GM19324 (cell line): Measurements from ENCODE around the gene LRRC57.

Experiments used
- ATAC-seq: cut with Tn5 transposase; IDR thresholded peaks from one replicate; pipeline ENCODE4 v1.9.1; 2021; ENCODE audit warnings: mild to moderate bottlenecking, moderate library complexity; ENCODE audit not compliant: unreplicated experiment, low FRiP score

LRRC57 gene

DNA sequence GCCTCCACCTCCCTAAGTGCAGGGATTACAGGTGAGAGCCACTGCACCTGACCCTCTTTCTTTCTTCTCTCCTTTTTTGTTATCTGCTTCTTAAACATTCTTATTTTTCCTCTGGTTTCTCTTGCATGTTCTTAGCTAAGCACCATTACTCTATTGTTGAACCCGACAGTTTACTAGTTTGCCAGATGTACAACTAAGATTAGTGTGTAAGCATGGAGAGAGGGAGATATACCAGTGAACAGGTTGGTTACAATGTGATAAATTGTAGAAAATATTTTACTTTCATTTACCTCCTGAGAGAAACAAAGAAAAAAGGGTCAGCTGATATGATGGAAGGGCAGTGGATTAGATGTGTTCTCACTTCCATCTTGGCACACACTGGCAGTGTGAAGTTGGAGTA lies 5.0 kb upstream of the LRRC57 start:
- ATAC-seq: no peak

DNA sequence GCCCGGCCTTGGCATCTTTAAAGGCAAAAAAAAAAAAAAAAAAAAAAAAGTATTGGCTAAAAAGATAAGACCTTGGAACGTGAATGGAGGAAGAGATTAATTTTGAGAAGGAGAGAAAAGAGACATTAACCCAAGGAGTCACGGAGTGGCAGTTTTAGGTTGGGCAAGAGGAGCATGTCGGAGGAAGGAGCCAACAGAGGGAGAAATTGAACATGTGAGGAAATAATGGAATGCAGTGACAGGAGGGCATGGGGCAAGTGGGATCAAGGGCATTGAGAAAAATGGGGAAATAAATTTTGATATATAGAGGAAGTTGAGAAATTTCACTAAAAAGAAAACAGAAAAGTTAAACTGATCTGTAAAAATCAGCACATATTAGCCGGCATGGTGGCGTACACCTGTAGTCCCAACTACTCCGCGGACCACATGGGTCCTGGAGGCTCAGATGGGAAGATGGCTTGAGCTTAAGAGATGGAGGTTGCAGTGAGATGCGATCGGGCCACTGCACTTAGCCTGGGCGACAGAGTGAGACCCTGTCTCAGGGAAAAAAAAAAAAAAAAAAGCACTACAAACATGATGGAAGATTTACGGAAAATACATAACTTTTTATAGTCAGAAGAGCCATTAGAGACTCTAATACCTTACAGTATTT lies 1.3 kb upstream of the LRRC57 start:
- no peak for ATAC-seq

DNA sequence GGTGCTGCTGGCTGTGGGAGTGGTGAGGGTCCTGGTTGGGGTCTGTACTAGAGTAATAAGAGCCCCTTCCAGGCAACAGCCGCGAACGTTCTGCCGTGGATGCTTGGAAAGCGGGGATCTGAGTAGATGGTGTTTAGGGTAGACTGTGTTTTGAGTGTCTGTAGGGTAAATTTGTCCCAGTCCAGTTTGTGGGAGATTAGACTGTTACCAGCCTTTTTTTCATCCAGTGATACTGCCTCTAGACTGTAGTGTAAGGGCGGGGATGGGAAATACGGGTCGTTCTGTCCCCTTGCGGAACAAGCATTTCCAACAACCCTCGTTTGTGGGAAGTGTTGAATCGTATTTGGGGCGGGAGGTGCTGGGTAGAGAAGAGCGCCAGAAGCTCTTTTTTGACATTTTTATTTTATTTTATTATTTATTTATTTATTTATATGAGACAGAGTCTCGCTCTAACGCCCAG lies 469 bp upstream of the LRRC57 start:
- no peak for ATAC-seq

DNA sequence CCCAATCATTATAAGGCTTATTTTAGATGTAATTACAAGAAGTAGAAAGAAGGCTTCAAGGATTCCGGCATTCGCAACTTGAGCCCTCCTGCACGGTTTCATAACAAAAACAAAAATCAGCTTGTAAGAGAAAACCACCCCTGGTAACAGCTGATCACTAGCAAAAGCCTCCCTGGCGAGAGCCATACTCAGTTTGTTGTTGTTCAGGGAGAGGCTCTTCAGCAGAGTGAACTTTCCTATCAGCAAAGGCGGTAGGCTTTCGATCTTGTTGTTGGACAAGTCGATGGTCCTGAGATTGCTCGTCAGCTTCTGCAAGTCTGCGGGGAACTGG lies 710 bp downstream of the LRRC57 start:
- no peak for ATAC-seq

DNA sequence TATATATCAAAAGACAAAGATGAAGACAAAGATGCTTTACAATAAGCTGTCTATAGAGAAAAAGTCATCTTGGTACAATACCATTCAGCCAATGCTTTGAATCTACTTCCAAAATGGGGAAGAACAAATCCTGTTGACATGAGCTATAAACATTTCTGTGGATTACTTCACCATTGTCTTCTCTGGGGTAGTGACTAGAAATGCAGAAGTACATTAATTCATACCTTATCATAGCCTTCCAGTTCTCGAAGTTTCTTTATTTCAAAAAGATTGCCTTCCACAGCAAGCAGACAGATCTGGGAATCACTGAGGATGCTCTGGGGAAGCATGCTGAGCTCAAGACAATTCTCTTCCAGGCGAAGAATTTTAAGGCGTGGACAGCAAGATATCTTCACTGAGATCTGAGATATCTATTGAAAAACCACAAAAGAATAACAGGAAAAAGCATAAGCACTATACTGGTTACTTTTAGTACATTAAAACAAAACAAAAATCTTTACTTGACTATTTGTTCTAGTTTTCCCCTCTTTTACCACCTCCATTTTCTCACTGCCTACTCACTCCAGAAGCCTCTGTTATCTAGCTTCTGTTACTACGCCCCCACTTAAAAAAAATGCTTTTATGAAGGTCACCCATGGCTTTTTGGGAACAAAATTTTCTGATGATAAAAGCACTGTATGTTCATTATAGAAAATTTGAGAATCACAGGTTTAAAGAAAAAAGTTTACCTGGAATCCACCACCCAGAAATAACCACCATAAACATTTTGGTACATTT lies 3.6 kb downstream of the LRRC57 start:
- ATAC-seq: no peak

DNA sequence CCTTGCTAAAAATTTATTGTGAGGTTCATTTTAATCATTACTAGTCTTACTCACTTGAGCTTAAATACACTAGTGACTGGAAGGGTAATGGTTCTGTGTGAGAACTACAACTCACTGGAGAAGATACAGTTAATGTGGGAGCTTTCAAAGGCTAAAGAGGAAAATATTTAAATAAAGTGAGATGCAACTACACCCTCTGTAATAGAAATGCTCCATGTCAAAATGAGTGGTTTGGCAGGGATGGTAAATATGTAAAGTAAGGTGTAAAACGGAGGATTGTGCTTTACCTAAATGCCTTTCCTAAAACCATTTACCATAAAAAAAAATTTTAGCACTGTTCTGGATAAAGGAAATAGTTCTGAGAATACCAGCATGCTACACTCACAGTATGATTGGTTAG lies 15.3 kb downstream of the LRRC57 start:
- no peak for ATAC-seq

DNA sequence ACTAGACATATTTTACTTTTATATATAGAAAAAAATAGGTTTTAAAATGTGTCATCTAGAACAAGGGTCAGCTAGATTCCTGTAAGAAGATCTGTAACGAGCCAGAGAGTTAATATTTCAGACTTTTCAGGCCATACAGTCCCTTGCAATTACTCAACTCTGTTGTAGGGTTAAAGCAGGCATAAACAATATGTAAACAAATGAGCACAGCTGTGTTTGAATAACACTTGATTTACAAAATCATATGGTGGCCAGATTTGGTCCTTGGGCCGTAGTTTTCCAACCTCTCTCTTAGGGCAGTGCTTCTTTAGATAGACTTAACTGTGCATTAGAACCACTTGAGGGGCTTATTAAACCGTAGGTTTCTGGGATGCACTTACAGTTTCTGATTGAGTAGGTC lies 19.6 kb downstream of the LRRC57 start:
- ATAC-seq: no peak

DNA sequence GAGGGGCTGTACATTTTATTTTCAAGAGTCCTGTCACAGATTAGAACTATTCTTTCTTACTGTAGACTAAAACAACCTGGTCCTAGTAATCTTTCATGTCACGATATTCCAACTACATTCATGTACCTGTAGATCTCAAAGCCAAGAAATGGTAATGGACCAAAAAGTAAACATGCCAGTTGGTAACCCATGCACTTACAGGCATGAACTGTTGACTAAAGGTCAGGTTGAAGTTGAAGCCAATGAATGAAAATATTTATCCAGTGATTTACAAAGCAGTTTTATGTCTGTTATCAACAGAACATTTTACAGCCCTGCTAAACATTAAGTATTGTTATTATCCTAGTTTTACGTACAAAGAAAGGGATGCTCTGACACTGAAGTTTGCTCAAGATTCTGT lies 25.3 kb downstream of the LRRC57 start:
- ATAC-seq: no peak

DNA sequence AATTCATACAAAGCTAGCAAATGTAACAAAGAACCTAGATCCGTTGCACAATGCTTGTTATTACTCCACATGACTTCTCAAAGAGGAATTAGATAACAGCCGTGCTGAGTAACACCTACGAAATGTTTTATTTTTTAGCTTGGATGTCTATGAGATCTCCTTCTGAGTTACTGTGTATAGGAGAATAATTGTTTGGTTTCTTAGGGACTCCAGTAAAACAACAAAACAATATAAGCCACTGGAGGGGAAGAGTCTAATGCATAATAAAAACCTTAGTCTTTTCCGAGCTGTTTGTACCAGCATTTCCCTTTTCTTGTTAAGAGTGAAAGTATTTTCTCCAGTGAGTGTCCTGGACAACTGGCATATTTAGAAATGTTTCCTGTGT lies 37.6 kb downstream of the LRRC57 start:
- no peak for ATAC-seq

DNA sequence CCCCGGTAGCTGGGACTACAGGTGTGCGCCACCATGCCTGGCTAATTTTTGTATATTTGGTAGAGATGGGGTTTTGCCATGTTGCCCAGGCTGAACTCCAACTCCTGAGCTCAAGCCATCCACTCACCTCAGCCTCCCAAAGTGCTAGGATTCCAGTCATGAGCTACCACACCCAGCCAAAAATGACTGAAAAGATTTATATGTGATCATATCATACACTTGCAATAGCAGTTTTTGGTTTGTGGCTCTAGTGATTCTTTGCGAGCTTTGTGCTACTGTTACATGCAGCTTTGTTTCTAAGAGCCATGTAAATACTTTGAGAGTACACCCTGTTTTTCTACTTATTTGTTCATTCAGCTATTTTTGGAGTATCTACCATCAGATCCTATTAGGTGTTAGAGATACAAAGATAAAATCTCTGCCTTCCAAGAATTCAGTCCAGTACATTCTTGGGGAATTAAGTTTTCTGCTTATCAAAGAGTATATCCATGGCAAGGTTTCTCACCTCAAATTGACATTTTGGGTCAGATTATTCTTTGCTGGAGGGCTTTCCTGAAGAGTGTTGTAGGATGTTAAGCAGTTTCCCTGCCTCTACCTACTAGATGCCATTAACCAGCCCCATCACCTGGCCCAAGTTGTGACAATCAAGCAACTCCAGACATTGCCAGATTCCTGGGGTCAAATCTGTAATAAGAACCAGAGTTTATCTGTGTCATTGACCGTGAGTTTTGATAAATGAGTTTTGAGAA lies 38.2 kb downstream of the LRRC57 start:
- no peak for ATAC-seq

DNA sequence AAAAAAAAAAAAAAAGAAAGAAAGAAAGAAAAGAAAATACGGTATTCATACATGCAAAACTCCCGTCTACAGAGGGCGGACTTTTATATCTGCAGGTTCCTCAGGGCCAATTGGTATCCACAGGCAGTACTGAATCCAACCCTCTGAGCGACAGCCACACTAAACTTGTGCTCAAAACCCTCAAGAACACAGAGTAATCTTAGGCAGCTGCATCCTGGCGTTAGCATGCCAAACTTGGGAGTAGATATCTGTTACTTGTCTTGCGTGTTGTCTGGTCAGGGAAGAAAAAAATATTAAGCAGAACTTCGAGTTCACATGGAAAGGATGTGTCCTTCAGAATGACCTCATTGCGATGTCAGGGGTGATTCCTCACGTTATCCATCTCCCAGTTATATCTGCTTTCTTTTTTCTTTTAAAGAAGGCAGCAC lies 40.3 kb downstream of the LRRC57 start:
- no peak for ATAC-seq

DNA sequence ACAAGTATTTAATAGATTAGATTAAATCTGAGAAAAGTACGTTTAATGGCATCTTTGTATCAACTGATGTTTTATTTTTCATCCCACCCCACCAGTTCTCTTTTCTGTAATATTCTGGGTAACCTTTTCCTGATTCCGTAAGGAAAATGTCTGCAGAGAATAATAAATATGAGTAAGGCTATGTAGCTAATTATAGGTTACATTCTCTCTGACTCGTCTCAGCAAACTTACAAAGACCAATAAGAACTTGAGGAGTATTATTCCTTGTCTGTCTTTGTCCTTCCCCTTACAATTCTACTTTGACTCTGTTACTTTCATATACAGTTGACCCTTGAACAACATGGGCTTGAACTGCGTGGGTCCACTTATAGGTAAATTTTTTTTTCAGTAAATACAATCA lies 41.1 kb downstream of the LRRC57 start:
- ATAC-seq: no peak

DNA sequence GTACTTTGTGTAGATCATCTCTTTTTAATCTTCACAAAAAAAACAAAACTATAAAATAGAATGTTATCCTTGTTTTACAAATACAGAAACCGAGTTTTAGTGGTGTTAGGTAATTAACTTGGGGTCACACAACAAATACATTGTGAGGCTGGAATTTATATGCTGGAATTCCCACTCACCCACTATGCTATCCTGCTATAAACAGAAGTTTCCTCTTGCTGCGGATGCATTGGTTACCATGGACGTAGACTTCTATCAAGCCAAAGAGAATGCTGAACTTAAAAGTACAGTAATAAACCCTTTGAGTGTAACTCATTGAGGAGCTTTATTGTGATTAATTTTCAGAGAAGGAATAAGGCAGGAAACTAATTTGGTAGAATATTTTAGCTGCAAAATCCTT lies 44.0 kb downstream of the LRRC57 start:
- ATAC-seq: no peak

DNA sequence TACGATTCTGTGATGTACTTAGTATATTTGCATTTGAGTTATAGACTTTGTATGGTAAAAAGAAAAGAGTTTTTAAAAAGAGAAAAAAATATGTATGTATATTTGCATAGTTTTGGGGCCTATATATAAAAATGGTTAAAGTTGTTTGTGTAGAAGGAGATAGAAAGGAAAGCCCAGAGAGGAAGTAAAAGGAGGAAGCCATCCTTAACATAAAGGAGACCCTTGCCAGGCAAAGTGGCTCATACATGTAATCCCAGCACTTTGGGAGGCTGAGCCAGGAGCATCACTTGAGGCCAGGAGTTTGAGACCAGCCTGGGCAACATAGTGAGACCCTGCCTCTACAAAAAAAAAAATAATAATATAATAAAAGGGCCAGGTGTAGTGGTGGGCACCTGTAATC lies 44.8 kb downstream of the LRRC57 start:
- no peak for ATAC-seq

DNA sequence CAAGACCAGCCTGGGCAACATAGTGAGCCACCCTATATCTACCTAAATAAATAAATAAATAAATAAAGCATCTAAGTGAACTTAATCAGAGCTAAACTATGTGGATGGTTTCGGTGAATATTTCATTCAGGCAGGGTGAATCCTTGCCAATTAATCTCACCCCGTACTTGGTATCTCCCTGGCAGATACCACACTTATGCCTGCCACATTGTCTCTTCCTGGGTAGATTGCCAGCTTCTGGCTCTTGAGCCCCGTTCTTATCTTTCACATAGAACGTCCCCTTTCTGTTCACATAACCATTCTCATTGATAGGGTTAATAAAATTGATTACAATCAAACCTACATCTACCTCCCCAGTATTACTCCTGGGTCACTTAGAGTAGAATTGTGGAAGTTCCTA lies 46.1 kb downstream of the LRRC57 start:
- no peak for ATAC-seq

DNA sequence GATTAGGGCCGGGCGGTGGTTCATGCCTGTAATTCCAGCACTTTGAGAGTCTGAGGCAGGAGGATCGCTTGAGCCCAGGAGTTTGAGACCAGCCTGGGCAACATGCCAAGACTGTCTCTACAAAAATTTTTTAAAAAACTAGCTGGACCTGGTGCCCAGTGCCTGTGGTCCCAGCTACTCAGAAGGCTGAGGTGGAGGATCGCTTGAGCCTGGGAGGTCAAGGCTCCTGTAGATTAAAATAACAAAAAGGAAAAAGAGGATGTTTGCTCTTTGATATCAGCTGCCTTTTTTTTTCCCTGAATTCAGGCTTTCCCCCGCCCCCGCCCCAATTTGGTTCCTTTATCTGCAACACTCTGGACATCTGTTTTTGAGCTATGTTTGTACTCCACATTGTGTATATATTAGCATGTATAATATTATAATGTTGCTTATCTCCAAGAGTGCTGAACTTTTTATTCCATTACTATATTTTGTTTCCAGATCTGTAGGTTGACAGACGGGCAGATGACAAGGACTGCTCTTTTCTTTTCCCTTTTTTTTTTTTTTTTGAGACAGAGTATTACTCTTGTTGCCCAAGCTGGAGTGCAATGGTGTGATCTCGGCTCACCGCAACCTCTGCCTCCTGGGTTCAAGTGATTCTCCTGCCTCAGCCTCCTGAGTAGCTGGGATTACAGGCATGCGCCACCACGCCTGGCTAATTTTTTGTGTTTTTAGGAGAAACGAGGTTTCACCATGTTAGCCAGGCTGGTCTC lies 48.6 kb downstream of the LRRC57 start:
- ATAC-seq: no peak

DNA sequence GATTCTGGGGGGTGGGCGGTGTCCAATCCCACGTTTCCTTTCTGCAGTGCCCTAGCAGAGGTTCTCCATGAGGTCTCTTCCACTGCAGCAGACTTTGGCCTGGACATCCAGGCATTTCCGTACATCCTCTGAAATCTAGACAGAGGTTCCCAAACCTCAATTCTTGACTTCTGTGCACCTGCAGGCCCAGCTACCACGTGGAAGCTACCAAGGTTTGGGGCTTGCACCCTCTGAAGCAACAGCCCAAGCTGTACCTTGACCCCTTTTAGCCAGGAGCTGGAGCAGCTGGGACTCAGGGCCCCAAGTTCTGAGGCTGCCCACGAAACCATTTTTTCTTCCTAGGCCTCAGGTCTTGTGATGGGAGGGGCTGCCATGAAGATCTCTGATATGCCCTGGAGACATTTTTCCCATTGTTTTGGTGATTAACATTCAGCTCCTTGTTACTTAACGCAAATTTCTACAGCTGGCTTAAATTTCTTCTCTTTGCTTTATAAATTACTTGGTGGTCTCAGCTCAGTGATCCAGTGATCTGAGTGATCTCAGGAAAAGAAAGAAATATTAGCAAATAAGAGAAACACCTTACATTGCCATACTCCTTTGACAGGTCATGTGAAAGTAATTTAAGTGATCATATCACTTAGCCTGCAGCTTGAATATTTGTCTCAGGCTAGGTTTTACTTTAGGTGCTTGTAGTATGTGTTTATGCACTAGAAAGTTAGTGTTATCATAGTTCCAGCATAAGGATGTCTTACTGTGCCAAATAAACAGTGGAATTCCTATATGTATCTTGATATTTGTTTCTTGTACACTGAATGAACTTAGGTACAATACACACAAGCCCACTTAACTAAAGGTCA lies 50.2 kb downstream of the LRRC57 start:
- ATAC-seq: no peak

DNA sequence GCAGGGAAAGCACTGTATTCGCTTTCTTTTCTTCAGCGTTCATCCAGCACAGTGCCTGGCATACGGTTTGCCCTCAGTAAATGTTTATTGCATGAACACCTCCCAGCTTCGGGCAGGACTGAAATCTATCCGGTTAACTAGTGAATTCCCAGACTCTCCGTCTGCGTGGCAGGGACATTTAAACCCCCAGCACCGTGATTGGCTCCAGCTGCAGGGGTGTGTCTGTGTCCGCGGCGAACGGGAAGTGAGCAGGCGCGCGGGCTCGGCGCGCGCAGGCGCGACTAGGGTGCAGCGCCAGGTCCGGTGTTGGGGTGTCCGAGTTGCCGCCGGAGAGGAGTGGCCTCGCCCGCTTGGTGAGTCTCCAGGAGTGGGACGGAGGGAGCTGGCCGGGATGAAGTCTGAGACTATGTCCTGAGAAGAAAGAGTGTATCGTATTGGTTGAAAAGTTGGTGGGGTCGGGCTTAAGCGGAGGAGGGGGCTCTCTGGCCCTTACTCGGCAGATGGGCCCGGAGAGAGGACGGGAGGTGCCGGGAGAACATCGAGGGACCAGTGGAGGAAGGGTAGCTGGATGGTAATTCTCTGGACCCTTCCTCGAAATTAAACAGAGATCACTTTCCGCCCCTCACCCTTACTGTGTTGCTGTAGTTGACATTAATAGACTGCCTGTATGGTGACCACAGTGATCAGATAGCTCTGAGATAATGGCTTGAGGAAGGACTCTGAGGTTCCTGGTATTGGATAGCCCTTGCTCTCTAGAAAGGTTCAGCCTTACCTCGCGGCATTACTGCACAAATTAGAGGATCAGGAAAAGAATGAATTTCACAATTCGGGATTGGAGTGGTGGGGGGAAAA lies 53.0 kb downstream of the LRRC57 start, which contains the start of gene SNAP23:
TSS of gene SNAP23 (plus strand) at position 274 of the 852 bp plus-strand sequence. CDS start 16,213 bp downstream, outside the sequence.
- ATAC-seq: peak; percentile 78

DNA sequence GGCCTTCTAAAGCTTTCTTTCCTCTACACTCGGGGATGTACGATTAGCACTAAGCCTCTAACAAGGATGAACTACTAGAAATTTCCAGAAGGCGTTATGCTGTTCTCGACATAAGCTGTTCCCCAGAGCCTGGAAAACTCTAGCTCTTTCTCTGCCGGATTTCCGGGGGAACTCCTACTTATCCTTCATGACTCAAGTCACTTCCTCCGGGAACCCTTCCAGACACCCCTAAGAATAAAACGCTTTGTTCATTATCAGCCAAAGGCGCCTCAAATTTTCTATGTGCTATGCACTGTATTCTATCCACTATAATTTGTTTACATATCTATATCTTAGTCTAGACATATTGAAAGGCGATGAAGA lies 53.6 kb downstream of the LRRC57 start:
- no peak for ATAC-seq
